Measurements from ENCODE around the gene TSPAN15. TPM values are rescaled to one million over a fixed set of nuclear protein-coding genes. Genes with fewer than 3 reads are reported as not detected.

The TSPAN15 gene
- total and polyA plus RNA-seq, 12 donors = 5.0 to 18.2 (median 10.6) TPM

GRCh38 chr10:69458430-69459100, 7.3 kb downstream of the TSPAN15 start:
- peak in 1 of 8 donors; percentile 40 for ATAC-seq
- H3K27me3 ChIP-seq = no peaks in the 10 kb centered on the region
- DNase-seq = no peak
- no peak overlapping the region for H3K4me3 ChIP-seq
- H3K36me3 ChIP-seq = peaks cover 0 to 15% (median 0%) of the 10 kb centered on the region in 9 donors
- intact Hi-C loops (cut with DNase I) = loop anchor here in 1 of 10 donors (10.0 kb wide), 1 partner anchor 46 kb away; no protein-coding TSS in a partner anchor
- TF ChIP-seq, protein P1, sequence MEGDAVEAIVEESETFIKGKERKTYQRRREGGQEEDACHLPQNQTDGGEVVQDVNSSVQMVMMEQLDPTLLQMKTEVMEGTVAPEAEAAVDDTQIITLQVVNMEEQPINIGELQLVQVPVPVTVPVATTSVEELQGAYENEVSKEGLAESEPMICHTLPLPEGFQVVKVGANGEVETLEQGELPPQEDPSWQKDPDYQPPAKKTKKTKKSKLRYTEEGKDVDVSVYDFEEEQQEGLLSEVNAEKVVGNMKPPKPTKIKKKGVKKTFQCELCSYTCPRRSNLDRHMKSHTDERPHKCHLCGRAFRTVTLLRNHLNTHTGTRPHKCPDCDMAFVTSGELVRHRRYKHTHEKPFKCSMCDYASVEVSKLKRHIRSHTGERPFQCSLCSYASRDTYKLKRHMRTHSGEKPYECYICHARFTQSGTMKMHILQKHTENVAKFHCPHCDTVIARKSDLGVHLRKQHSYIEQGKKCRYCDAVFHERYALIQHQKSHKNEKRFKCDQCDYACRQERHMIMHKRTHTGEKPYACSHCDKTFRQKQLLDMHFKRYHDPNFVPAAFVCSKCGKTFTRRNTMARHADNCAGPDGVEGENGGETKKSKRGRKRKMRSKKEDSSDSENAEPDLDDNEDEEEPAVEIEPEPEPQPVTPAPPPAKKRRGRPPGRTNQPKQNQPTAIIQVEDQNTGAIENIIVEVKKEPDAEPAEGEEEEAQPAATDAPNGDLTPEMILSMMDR (IDR thresholded peaks at IDR 0.05) = no peak
- 76 to 82% methylated on average over 10 of the region's 10 CpGs for WGBS, 2 donors
- peak overlapping the region in 9 of 10 donors; percentile 7 to 93 (median 46) for H3K27ac ChIP-seq
- no peaks in the 10 kb centered on the region for H3K9me3 ChIP-seq
- peaks cover 4 to 89% (median 55%) of the 10 kb centered on the region in 9 donors for H3K4me1 ChIP-seq

DNA sequence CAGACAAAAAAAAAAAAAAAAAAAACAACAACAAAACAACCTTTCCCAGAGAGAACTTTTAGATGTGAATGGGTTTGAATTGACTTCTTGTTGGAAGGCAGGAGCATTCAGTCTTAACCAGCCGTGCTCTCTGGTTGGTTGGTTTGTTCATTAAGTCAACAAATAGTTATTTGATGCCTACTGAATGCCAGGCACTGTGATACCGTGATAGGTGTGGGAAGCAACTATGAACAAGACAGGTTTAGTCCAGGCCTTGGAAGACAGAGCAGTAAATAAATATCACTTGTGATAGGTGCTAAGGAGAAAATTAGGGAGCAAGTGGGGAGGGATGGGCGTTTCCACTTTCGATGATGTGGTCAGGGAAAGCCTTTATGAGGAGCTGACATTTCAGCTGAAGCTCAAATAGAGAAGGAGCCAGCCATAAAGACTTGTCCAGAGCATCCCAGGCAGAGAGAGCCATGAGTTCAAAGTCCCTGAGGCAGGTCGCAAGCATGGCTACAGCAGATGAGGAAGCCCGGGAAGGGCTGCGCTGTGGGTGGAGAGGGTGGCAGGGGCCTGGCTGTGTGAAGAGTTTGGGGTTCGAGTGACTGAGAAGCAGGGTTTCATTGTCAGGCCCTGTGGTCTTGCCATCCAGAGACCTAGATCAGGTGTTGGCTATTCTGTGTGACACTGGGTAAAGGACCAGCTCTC, 8.0 kb downstream of the TSPAN15 start:
- ATAC-seq = no peak
- 70 to 78% methylated on average over 8 of the region's 8 CpGs for WGBS, 2 donors
- no peak for DNase-seq
- Histone ChIP-seq H3K27me3 (no peaks in the 10 kb centered on the region), H3K27ac (peak overlapping the region in 9 of 10 donors; percentile 61 to 93 (median 78)), H3K9me3 (no peaks in the 10 kb centered on the region), H3K4me3 (no peak overlapping the region), H3K4me1 (peaks cover 4 to 92% (median 57%) of the 10 kb centered on the region in 9 donors), H3K36me3 (peaks cover 0 to 15% (median 0%) of the 10 kb centered on the region in 9 donors)
- intact Hi-C loops (cut with DNase I) = loop anchor here in 1 of 10 donors (10.0 kb wide), 1 partner anchor 46 kb away; no protein-coding TSS in a partner anchor
- TF ChIP-seq, protein P1 (IDR thresholded peaks at IDR 0.05) = no peak

- H3K4me3 ChIP-seq = no peak overlapping the region
- no peak for ATAC-seq
- H3K36me3 ChIP-seq = peaks cover 0 to 15% (median 0%) of the 10 kb centered on the region in 9 donors
- intact Hi-C loops (cut with DNase I) = loop anchor here in 1 of 10 donors (10.0 kb wide), 1 partner anchor 45 kb away; no protein-coding TSS in a partner anchor
- DNase-seq = no peak
- 79% methylated on average over 12 of the region's 12 CpGs for whole genome bisulfite sequencing, 2 donors
- TF ChIP-seq, protein P1 (IDR thresholded peaks at IDR 0.05) = no peak
- no peaks in the 10 kb centered on the region for H3K27me3 ChIP-seq
- peak overlapping the region; percentile 32 to 93 (median 78) for H3K27ac ChIP-seq
- H3K9me3 ChIP-seq = no peaks in the 10 kb centered on the region
- peaks cover 8 to 92% (median 65%) of the 10 kb centered on the region in 9 donors for H3K4me1 ChIP-seq
These were observed 8.8 kb downstream of the TSPAN15 start for GRCh38 chr10:69459893-69460575.

Measured in heart right ventricle (tissue), 16 donors.